AG08395 (cell line): Measurements from ENCODE around the gene SZRD1.
A peak's percentile ranks its signal among the peaks of the same experiment; 100 is the strongest.
"Not testable (repeated sequence)": the region's sequence is repeated elsewhere in the genome, so short reads cannot be mapped to it uniquely, and the experiment has no call there.

Source experiments
- DNase-seq: peaks from one replicate; pipeline ENCODE4 v3.0.0; 2012; ENCODE audit warnings: mixed read lengths, low spot score

SZRD1 gene

GRCh38 chr1:16366722-16367257, at the start of gene SZRD1:
TSS of gene SZRD1 (plus strand) at chr1:16367242. CDS start at chr1:16367258, 16 bp downstream.
- DNase-seq, result peak; percentile 97

DNA sequence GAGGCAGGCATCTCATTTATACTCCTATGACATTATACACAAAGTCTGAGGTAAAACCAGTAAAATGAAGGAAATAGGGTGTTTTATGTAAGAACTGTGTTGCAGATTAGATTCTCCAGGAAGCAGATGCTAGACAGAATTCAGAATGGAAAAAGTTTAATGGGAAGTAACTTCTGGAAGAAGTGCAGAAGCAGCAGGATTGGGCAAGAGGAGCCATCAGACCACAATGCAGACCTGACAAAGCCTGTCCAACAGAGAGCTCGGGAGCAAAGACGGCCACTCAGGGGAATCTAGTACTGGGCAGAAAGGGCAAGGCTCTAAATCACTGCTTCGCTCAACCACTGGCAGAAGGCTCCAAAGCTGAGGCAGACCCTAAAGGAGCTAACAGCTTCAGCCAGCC, 48.5 kb upstream of the SZRD1 start:
- DNase-seq, result peak; percentile 29

GRCh38 chr1:16321176-16321867, 45.7 kb upstream of the SZRD1 start:
- DNase-seq, result no peak

- DNase-seq, result peak; percentile 72
Measured at GRCh38 chr1:16324456-16324890, 42.6 kb upstream of the SZRD1 start.

GRCh38 chr1:16326833-16327404, 40.1 kb upstream of the SZRD1 start:
- DNase-seq, result no peak

- DNase-seq, result no peak
Measured at GRCh38 chr1:16334655-16335340, 32.2 kb upstream of the SZRD1 start.

GRCh38 chr1:16338961-16339360, 28.1 kb upstream of the SZRD1 start:
- DNase-seq, result no peak

DNA sequence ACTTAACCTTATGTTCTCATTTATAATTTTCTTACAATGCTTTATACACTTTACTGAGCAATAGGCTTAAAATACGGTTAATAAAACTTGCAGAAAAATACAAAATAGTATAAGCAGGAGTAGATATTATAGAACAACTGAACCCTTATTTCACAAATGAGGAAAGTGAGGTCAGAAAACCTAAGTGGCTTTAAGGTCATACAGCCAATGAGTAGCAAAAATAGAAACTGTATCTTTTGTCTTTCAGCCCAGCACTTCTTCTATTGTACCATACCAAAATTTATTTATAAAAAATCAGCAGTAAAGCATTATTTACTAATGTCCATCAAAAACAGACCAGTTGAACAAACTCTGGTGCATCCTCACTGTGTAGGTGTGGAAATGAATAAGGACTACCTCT, 26.4 kb upstream of the SZRD1 start:
- no peak for DNase-seq

GRCh38 chr1:16342331-16343062, 24.5 kb upstream of the SZRD1 start:
- no peak for DNase-seq

- not testable (repeated sequence) for DNase-seq
Measured at GRCh38 chr1:16343276-16343675, 23.8 kb upstream of the SZRD1 start.

GRCh38 chr1:16348414-16349182, 18.4 kb upstream of the SZRD1 start:
- peak; percentile 81 for DNase-seq

- no peak for DNase-seq
Measured at GRCh38 chr1:16349847-16350406, 17.1 kb upstream of the SZRD1 start.

GRCh38 chr1:16351456-16351993, 15.5 kb upstream of the SZRD1 start:
- DNase-seq, result no peak

- DNase-seq, result peak; percentile 96
Measured at GRCh38 chr1:16351994-16352841, 14.8 kb upstream of the SZRD1 start, which contains the start of gene FBXO42. TSS of gene FBXO42 (minus strand) at chr1:16352480. CDS start at chr1:16315418, 37,062 bp downstream.

DNA sequence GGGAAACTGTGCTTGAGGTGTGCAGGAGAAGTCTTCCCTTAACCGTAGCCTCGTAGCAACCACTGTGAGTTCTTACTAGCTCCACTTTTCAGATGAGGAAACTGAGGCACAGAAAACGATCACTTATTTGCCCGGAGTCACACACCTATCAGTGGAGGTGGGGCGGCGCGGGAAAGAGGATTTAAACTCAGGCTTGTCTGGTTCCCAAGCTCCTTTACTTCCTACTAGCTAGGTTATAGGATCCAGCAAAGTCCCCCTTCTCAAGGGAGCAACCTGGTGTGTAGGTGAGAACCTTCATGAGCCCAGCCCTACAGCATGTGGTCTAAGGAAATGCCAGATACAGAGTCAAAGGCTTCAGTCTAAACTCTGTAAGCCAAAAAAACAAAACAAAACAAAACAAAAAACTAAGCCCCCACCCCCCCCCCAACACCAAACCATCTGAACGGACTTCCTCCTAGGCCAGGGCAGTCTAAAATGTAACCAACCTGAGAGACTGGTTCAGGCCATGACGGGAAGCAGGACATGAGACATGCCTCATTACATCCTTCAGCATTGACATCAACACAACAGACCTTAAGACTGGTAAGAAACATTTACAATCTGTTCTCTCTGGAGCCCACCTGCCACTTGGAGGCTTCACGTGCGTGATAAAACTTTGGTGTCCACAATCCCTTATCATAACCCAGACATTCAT, 14.1 kb upstream of the SZRD1 start:
- no peak for DNase-seq

GRCh38 chr1:16354619-16355018, 12.4 kb upstream of the SZRD1 start:
- no peak for DNase-seq

DNA sequence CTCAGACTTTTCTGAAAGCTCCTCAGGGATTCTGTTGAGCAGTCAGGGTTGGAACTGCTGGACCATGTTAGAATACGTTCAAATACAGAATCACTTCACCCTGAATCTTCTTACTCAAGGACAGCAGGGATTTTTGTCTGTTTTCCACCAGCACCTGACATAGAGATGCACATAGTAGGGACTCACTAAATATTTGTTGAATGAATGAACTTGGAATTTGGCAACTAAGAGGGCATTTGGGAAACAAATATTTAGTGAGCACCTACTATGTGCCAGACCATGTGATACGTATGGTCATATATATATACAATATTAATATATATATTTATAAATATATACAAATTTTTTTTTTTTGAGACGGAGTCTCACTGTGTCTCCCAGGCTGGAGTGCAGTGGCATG, 10.2 kb upstream of the SZRD1 start:
- DNase-seq, result no peak

- DNase-seq, result not testable (repeated sequence)
Measured at GRCh38 chr1:16365146-16365498, 1.9 kb upstream of the SZRD1 start.

GRCh38 chr1:16367258-16367967, 371 bp downstream of the SZRD1 start:
- peak; percentile 83 for DNase-seq
